ENCODE data around the gene SLC2A9. TPM values are rescaled to one million over a fixed set of nuclear protein-coding genes. Genes with fewer than 3 reads are reported as not detected.

SLC2A9 gene
- total RNA-seq, 1 donor from 2014 or later = 2.0 TPM

DNA sequence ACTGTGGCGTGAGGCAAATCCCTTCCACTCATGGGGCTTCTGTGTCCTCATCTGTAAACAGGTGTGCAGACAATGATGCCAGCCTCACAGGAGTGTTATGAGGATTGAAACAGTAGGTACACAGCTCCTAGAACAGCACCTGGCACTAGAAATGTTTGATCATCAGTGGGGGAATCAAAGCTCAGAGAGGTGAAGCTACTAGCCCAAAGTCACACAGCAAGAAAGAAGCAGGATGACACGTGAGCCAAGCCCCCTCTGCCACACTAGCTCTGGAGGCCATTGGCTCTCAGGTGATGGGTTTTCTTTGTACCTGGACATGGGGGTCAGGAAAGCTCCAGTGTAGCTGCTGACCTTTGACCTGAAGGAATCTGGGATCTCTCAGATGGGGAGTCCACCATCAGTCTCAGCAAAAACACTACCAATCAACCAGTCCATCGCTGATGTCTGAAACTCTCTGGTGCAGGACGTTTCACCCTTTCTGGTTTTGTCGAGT is 13.4 kb upstream of the SLC2A9 start:
- H3K4me3 ChIP-seq (ENCODE audit: low read depth, low read length) = no peak overlapping the region
- TF ChIP-seq, protein P1, sequence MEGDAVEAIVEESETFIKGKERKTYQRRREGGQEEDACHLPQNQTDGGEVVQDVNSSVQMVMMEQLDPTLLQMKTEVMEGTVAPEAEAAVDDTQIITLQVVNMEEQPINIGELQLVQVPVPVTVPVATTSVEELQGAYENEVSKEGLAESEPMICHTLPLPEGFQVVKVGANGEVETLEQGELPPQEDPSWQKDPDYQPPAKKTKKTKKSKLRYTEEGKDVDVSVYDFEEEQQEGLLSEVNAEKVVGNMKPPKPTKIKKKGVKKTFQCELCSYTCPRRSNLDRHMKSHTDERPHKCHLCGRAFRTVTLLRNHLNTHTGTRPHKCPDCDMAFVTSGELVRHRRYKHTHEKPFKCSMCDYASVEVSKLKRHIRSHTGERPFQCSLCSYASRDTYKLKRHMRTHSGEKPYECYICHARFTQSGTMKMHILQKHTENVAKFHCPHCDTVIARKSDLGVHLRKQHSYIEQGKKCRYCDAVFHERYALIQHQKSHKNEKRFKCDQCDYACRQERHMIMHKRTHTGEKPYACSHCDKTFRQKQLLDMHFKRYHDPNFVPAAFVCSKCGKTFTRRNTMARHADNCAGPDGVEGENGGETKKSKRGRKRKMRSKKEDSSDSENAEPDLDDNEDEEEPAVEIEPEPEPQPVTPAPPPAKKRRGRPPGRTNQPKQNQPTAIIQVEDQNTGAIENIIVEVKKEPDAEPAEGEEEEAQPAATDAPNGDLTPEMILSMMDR (conservative IDR thresholded peaks at IDR 0.05; ENCODE audit: low read depth, low read length) = no peak
- DNase-seq (ENCODE audit: low read depth) = no peak

DNA sequence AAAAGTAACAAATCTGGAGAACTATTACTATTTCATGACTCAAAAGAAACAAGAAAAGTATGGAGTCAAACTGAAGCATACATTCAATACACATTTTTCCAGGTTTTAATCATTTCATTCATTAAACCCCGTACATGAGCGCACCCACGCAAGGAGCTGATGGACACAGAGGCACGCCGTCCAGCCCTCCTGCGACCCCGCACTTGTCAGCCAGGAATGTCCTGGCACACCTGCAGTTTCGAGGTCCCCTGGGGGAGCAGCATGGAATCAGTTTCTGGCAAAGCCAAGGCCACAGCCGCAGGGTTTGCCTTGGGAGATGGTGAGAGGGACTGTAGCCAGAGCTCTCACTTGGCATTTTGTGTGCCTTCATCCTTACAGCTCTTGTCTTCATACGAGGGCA is 12.8 kb upstream of the SLC2A9 start:
- TF ChIP-seq, protein P1 (conservative IDR thresholded peaks at IDR 0.05; ENCODE audit: low read depth, low read length) = no peak
- no peak for DNase-seq (ENCODE audit: low read depth)

DNA sequence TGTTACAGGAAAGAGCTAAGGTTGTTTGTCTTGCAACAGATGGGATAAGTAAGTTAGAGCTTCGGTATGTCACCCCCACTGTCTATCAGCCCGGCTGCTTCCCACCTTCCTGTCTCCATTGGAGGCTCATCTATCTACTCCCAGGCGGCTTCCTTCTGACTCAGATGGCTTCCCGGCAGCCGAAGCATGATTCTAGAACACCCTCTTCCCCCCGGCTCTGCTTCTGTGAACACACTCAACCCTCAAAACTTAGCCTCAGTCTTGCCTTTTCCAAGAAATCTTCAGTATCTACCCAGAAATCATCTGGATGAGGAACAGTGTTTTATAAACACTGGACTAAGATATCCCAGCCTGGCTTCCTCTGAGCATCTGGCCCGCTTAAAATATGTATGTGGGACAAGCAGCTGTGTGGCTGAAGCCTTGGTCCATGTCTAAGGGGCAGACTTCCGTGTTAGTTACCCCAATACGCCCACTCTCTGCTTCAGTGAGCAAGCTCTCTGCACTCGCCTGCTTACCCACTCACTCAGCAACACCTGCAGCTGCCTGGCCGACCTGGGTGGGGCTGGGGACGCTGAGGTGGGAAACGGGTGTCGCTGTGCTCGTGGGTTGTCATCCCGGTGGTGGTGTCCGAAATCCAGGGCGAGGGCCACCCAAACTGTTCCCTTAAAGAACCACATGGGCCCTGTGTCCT is 12.0 kb upstream of the SLC2A9 start:
- no peak overlapping the region for H3K4me3 ChIP-seq (ENCODE audit: low read depth, low read length)
- no peak for DNase-seq (ENCODE audit: low read depth)
- TF ChIP-seq, protein P1 (conservative IDR thresholded peaks at IDR 0.05; ENCODE audit: low read depth, low read length) = no peak

More for the DNA sequence above, 12.8 kb upstream of the SLC2A9 start:
- H3K4me3 ChIP-seq (ENCODE audit: low read depth, low read length) = no peak overlapping the region

DNA sequence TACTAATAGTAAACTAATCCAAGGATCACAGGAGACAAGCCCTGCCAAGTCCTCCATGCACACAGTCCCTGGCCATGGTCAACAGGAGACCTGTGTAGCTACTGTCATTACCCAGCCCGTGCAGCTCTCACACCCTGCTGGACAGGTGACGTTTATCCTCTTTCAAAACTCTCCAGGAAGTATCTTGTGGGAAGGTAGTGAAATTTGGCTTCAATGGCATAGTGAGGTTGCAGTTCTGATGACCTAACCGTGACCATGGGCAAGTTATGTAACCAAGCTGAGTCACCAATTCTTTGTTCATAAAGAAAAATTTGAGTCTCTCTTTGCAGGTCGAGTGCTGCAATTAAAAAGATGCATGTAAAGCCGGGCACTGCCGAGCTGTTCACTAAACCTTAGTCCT is 11.3 kb upstream of the SLC2A9 start:
- DNase-seq (ENCODE audit: low read depth) = peak; percentile 65
- no peak overlapping the region for H3K4me3 ChIP-seq (ENCODE audit: low read depth, low read length)
- TF ChIP-seq, protein P1 (conservative IDR thresholded peaks at IDR 0.05; ENCODE audit: low read depth, low read length) = no peak

DNA sequence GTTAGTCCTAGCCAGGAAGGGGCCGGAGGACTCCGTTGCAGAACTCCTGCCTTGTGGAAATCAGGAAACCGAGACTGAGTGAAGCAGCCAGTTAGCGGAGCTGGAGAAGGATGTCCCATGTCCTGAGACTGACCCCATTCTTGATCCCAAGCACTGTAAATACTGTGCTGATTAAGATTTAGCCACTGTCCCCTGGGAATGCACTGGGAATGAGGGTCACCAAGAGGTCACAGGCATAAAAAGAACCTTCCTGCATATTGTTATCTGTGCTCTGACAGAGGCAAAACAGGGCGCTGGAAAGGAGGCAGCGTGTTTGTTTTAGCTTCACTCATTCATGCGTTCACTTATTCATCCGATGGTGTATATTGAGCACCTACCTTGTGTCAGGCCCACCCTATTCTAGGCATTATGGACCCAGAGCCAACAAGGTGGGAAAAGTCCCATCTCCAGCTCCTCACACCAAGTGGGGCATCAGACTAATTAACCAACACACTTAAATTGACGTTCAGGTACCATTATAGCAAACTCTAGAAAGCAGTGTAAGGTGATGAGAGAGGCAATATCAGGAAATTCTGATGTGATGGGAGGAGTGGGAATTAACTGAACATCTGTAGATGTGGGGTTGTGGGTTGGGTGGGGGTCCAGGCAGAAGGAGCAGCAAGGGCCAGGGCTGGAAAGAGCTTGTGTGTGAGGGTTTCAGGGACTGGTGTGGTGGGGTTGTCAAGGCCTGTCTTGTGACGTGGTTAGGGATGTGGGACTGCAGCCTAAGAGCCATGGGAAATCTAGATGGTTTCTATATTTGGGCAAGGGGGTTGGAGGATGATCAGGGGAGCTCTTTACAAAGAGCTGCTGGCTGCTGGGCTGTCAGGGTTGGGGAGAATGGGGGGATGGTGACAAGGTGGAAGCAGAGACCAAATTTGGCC is 10.6 kb upstream of the SLC2A9 start:
- TF ChIP-seq, protein P1 (conservative IDR thresholded peaks at IDR 0.05; ENCODE audit: low read depth, low read length) = no peak
- DNase-seq (ENCODE audit: low read depth) = no peak
- H3K4me3 ChIP-seq (ENCODE audit: low read depth, low read length) = no peak overlapping the region

DNA sequence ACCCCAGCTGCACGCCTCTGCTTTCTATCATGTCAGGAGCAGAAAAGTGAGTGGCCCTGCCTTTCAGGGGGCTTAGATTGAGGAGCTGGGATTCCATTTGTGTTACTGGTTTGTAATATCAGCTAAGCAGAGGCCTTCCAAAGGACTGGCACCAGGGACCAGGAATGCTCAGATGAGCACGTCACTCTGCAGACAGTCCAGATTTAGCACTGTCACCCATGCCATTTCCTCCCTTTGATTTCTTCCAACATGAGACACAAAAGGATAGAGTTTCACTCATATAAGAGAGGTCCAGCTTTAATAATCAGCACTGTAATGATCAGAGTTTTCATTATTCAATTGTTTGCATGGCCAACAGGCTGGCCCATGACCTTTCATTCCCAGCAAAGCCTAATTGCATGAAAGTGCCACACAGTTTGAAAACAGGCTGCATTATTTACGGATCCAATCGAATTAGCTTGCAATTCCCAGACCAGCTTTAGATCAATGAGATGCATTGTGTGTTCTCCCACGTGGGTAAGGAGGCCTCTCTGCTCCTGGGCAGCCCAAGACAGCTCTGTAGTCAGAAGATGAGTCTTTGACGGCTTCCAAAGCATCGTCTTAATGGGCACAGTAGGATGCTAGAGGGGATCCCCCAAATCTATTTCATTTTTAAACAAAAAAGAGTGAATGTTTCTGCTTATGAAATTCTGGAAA is 9.8 kb upstream of the SLC2A9 start:
- DNase-seq (ENCODE audit: low read depth) = no peak
- no peak overlapping the region for H3K4me3 ChIP-seq (ENCODE audit: low read depth, low read length)
- TF ChIP-seq, protein P1 (conservative IDR thresholded peaks at IDR 0.05; ENCODE audit: low read depth, low read length) = no peak
